ENCODE data around the gene AURKAIP1.

AURKAIP1 gene

DNA sequence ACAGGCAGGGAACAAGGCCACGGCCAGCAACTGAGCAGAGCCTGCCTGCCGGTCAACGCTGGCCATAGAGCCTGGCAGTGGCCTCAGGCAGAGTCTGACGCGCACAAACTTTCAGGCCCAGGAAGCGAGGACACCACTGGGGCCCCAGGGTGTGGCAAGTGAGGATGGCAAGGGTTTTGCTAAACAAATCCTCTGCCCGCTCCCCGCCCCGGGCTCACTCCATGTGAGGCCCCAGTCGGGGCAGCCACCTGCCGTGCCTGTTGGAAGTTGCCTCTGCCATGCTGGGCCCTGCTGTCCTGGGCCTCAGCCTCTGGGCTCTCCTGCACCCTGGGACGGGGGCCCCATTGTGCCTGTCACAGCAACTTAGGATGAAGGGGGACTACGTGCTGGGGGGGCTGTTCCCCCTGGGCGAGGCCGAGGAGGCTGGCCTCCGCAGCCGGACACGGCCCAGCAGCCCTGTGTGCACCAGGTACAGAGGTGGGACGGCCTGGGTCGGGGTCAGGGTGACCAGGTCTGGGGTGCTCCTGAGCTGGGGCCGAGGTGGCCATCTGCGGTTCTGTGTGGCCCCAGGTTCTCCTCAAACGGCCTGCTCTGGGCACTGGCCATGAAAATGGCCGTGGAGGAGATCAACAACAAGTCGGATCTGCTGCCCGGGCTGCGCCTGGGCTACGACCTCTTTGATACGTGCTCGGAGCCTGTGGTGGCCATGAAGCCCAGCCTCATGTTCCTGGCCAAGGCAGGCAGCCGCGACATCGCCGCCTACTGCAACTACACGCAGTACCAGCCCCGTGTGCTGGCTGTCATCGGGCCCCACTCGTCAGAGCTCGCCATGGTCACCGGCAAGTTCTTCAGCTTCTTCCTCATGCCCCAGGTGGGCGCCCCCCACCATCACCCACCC, 43.7 kb downstream of the AURKAIP1 start, which contains the start of gene TAS1R3:
Gene TAS1R3 (plus strand): TSS at position 213 of the 898 bp plus-strand sequence. CDS start 66 bp downstream, at position 279.
- ATAC-seq: no peak

DNA sequence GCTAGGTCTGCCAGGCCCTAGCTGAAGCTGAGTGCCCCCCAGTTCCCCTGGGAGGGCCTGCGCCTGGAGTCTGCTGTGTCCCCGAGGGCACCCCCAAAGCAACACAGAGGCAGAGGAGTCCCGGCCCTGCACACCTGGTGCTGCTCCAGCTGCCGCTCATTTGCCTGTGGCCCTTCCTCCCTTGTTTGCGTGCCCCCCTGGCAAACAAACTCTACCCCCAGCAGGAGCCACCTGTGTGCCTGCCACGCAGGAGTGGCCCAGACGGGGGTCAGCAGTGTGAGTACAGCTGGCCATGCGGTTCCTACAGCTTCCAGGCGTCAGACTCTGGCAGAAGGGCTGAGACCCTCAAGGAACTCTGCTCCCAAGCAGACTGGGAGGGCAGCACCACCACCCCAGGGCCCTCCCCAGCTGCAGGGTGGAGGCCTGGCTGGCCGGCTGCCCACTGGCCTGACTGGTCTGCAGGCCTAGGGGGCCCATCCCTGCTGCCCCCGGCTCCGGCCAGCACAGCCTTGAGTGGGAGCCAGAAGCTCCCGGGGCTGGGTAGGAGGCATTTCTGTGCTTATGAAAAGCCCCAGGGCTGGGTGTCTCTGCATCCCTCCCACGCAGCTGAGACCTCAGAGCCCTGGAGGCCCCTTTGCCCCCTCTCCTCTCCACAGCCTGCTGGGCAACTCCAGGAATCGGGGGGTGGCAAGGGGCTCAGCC, 44.5 kb downstream of the AURKAIP1 start:
- no peak for ATAC-seq

DNA sequence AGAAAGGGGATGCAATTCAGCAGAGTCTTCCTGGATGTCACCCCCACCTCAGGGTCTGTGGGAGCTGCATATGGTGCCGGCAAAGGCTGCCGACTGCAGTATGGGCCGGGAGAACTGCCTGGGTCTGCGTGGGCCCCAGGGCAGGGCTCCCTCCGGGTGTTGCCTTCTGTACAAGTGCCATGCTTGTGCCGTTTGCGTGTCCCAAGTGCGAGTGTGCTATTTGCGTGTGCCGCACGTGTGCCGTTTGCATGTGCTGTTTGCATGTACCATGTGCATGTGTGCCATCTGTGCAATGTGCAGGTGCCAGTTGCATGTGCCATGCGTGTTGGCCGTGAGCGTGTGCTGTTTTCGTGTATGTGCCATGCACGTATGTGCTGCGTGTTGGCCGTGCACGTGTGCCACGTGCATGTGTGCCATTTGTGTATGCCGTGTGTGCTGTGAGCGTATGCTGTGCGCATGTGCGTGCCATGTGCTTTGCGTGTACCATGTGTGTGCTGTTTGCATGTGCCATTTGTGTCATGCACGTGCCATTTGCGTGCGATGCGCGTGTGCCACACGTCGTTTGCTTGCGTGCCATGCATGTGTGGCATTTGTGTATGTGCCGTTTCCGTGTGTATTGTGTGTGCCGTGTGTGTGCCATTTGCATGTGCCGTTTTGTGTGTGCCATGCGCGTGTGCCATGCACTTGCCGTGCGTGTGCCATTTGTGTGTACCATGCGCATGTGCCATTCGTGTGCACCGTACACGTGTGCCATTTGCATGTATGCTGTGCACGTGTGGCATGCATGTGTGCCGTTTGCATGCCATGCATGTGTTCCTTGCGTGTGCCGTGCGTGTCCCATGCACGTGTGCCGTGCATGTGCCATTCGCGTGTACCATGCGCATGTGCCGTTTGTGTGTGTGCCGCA, 45.5 kb downstream of the AURKAIP1 start:
- ATAC-seq: no peak

DNA sequence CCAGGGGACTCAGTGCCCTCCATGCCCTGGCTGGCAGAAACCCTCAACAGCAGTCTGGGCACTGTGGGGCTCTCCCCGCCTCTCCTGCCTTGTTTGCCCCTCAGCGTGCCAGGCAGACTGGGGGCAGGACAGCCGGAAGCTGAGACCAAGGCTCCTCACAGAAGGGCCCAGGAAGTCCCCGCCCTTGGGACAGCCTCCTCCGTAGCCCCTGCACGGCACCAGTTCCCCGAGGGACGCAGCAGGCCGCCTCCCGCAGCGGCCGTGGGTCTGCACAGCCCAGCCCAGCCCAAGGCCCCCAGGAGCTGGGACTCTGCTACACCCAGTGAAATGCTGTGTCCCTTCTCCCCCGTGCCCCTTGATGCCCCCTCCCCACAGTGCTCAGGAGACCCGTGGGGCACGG, 46.8 kb downstream of the AURKAIP1 start:
- no peak for ATAC-seq

DNA sequence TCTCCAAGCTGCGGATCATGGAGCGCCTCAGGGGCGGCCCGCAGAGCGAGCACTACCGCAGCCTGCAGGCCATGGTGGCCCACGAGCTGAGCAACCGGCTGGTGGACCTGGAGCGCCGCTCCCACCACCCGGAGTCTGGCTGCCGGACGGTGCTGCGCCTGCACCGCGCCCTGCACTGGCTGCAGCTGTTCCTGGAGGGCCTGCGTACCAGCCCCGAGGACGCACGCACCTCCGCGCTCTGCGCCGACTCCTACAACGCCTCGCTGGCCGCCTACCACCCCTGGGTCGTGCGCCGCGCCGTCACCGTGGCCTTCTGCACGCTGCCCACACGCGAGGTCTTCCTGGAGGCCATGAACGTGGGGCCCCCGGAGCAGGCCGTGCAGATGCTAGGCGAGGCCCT, 47.7 kb downstream of the AURKAIP1 start:
- no peak for ATAC-seq

DNA sequence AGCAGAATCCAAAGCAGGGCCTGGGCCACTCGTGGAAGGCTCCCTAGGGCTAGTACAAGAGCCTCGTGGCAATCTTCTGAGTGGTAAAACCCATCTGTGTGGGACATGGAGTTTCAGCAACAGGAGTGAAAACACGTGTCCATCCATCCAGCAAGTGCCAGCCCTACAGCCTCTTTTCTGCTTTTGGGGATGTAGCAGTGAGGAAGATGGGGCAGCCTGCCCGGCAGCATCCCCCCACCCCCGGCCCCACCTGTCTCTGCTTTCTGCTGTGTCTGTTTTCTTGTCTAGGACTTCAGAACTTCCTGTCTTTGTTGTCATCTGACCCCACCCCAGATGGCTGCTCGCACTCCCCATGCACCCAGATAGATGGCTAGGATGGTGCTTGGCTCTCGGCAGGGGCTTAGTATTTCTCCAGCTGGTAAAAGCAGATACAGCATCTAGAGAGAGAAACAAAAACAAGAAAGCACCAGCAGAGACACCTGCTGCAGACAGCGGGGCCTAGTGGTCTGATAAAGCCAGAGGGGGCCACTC, 48.9 kb downstream of the AURKAIP1 start:
- ATAC-seq: no peak

DNA sequence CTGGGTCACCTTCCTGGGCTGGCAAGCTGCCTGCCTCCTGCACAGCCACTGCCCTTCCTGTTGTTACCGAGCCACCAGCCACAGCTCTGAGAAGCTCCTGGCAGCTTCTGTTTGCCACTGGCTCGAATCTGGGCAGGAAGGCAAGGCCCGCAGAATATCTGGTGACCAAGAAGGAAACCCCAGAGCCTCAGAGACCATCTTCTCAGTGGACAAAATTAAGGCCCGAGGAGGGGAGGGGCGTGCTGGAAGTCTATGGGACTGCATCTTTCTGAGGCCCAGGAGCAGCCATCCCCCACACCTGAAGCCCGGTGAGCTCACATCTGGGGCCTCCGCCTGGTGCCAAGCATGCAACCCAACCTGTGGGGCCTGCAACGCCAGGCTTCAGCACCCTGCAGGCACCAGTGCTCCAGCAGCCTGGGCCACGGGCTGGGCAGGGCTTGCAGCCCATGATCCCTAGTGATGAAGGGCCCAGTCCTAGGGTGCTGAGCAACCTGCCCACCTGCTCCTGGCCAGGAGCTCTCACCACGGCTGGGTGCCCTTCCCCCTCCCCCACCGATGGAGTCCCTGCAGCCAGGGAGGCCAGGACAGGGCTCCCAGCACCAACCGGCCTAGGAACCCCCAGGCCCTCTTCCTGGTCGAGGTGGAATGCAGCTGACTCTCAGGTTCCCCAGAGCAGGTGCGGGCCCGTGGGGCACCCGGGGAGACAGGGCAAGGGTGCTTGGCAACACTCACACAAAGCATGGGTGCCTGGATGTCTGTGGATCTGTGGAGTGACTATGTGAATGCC, 49.5 kb downstream of the AURKAIP1 start:
- ATAC-seq: no peak

DNA sequence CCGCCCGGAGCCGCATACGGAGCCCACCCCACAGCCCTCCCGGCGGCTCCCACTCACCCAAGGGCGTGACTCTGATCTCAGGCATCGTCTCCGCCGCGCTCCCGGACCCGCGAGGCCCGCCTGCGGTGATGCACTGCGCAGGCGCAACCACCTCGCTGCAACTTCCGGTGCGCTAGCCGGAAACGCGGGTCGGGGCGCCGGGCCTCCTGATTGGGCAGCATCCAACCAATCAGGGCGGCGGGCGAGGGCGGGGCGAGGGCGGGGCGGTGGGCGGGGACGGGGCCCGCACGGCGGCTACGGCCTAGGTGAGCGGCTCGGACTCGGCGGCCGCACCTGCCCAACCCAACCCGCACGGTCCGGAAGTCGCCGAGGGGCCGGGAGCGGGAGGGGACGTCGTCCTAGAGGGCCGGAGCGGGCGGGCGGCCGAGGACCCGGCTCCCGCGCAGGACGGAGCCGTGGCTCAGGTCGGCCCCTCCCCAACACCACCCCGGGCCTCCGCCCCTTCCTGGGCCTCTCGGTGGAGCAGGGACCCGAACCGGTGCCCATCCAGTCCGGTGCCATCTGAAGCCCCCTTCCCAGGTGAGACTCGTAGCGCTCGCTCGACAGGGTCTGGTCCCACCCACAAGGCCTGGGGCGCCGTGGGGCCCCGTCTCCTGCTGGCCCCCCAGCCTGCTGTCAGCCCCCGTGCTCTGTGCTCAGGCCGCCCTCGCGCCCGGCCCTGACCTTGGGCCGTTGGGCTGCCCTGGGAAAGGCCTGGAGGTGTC, 50.3 kb downstream of the AURKAIP1 start, which contains the start of the genes CPTP and INTS11:
Gene CPTP (plus strand): TSS at position 279 of the 764 bp plus-strand sequence. CDS start 2,109 bp downstream, outside the sequence.
Gene INTS11 (minus strand): TSS at position 137 of the 764 bp plus-strand sequence. CDS start 52 bp downstream, at position 85.
- peak; percentile 85 to 89 for ATAC-seq

DNA sequence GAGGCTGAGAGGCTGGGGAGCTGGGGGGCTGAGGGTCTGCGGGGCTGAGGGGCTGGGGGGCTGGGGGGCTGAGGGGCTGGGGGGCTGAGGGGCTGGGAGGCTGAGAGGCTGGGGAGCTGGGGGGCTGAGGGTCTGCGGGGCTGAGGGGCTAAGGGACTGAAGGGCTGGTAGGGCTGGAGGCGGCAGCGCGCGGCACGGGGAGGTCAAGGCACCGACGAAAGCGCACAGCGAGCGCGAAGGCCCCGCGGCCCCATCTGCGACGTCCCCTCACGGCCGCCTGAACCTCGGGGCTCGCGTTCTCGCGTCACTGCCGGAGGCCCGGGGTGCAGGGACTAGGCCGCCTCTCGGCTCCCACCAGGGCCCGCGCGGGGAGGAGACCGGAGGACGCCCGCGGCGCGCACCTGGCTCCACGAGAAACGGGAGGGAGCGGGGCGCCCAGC, 50.9 kb downstream of the AURKAIP1 start:
- ATAC-seq: peak; percentile 28 to 38
